AG09309 (cell line): ENCODE measurements around the gene CORO7.

Experiments used
- DNase-seq: peaks from one replicate; pipeline ENCODE4 v3.0.0-alpha.2; 2010; ENCODE audit warnings: low read depth
- H3K4me3 ChIP-seq: 2 replicates; pipeline ENCODE4 v1.5.1; 2011; ENCODE audit warnings: mild to moderate bottlenecking, low read depth, low read length, moderate library complexity; ENCODE audit not compliant: control insufficient read depth
- CTCF ChIP-seq: IDR thresholded peaks from 2 replicates; pipeline ENCODE4 v1.5.1; 2011; ENCODE audit warnings: mild to moderate bottlenecking, low read depth, low read length, inconsistent platforms; ENCODE audit not compliant: insufficient read depth, control insufficient read depth; ENCODE audit errors: missing control alignments

Gene CORO7

GRCh38 chr16:4383591-4384444, 32.6 kb downstream of the CORO7 start:
- H3K4me3 ChIP-seq: no peak overlapping the region
- DNase-seq: no peak
- no peak for TF ChIP-seq CTCF

- no peak overlapping the region for H3K4me3 ChIP-seq
- TF ChIP-seq CTCF: no peak
- DNase-seq: no peak
These were observed 33.5 kb downstream of the CORO7 start for GRCh38 chr16:4382795-4383357.

DNA sequence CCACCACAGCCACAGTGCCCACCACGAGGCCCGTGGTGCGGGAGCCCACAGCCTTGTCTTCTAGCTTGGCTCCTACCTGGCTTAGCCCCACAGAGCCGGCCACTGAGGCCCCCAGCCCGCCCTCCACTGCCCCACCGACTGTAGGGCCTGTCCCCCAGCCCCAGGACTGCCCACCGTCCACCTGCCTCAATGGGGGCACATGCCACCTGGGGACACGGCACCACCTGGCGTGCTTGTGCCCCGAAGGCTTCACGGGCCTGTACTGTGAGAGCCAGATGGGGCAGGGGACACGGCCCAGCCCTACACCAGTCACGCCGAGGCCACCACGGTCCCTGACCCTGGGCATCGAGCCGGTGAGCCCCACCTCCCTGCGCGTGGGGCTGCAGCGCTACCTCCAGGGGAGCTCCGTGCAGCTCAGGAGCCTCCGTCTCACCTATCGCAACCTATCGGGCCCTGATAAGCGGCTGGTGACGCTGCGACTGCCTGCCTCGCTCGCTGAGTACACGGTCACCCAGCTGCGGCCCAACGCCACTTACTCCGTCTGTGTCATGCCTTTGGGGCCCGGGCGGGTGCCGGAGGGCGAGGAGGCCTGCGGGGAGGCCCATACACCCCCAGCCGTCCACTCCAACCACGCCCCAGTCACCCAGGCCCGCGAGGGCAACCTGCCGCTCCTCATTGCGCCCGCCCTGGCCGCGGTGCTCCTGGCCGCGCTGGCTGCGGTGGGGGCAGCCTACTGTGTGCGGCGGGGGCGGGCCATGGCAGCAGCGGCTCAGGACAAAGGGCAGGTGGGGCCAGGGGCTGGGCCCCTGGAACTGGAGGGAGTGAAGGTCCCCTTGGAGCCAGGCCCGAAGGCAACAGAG, 34.2 kb downstream of the CORO7 start:
- DNase-seq: no peak
- TF ChIP-seq CTCF: no peak
- H3K4me3 ChIP-seq: no peak overlapping the region

- no peak overlapping the region for H3K4me3 ChIP-seq
- TF ChIP-seq CTCF: no peak
- DNase-seq: no peak
These were observed 35.1 kb downstream of the CORO7 start for GRCh38 chr16:4381072-4381934.

DNA sequence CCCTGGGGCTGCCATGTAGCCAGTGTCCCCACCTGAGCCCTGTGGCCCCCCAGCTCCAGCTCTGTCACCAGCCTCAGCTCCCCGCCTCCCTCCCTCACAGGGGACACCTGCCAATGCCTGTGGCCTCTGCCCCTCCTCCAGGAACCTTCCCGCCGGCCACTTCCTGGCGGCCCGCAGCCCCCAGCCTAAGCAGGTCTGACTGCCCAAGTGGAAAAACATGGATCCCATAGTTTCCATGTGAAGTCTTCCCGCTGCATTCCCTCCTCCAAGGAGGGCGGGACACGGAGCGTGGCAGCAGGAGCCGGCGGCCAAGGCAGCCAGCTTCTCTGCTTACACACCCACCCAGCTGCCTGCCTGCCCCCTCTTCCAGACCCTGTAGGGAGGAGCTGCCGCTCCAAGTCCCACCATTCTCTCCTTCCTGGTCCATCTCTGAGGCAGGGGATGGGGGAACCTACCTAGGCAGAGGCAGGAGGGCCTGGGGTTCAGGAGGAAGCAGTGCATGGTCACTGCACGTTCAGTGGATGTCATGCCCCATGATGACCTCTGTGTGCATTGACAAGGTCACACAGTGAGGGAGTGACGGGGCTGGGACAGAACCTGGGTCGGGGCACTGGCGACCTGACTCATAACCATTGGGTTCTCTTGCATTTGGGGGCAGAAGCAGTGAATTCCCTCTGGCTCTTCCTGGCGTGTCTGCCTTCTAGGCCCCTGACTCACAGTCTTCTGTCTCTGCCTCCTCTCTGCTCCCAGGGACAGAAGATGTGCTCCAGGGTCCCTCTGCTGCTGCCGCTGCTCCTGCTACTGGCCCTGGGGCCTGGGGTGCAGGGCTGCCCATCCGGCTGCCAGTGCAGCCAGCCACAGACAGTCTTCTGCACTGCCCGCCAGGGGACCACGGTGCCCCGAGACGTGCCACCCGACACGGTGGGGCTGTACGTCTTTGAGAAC, 36.0 kb downstream of the CORO7 start:
- no peak for TF ChIP-seq CTCF

More for the DNA sequence above, 36.0 kb downstream of the CORO7 start:
- no peak for DNase-seq
- no peak overlapping the region for H3K4me3 ChIP-seq
